ENCODE data around the gene CSNK2B.

Gene CSNK2B

GRCh38 chr6:31690231-31691077 lies 24.6 kb downstream of the CSNK2B start:
- H3K4me3 ChIP-seq (replicated peaks; ENCODE audit: low read depth, low read length), result no peak overlapping the region
- no peak for DNase-seq (ENCODE audit: low read depth)
- TF ChIP-seq CTCF (IDR thresholded peaks at IDR 0.05; ENCODE audit: low read length, missing control alignments), result no peak

- DNase-seq (ENCODE audit: low read depth), result no peak
- no peak overlapping the region for H3K4me3 ChIP-seq (replicated peaks; ENCODE audit: low read depth, low read length)
- no peak for TF ChIP-seq CTCF (IDR thresholded peaks at IDR 0.05; ENCODE audit: low read length, missing control alignments)
Observed at GRCh38 chr6:31691078-31691463, 25.2 kb downstream of the CSNK2B start.

GRCh38 chr6:31691564-31692108 lies 25.8 kb downstream of the CSNK2B start:
- H3K4me3 ChIP-seq (replicated peaks; ENCODE audit: low read depth, low read length), result no peak overlapping the region
- no peak for TF ChIP-seq CTCF (IDR thresholded peaks at IDR 0.05; ENCODE audit: low read length, missing control alignments)
- DNase-seq (ENCODE audit: low read depth), result no peak

- H3K4me3 ChIP-seq (replicated peaks; ENCODE audit: low read depth, low read length), result no peak overlapping the region
- no peak for DNase-seq (ENCODE audit: low read depth)
- TF ChIP-seq CTCF (IDR thresholded peaks at IDR 0.05; ENCODE audit: low read length, missing control alignments), result no peak
Observed at GRCh38 chr6:31692353-31692752, 26.5 kb downstream of the CSNK2B start.

DNA sequence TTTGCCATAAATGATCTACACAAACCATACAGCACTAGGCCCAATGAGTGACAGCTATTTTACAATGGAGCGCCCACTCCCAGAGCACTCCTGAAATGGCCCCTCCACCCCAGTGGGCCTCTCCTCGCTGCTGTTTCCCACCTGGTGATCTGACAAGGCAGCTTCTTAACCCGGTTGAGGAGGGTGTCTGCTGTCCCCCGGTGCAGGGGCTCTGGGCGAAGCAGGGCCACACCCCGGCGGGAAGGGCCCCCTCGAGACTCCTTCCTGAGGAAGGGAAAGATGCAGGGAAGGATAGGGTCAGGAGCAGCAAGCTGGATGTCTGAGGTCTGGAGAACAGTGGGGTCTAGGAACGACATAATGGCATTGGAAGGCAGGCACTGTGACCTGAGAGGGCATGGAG lies 27.0 kb downstream of the CSNK2B start:
- TF ChIP-seq CTCF (IDR thresholded peaks at IDR 0.05; ENCODE audit: low read length, missing control alignments), result no peak
- DNase-seq (ENCODE audit: low read depth), result no peak
- H3K4me3 ChIP-seq (replicated peaks; ENCODE audit: low read depth, low read length), result no peak overlapping the region

DNA sequence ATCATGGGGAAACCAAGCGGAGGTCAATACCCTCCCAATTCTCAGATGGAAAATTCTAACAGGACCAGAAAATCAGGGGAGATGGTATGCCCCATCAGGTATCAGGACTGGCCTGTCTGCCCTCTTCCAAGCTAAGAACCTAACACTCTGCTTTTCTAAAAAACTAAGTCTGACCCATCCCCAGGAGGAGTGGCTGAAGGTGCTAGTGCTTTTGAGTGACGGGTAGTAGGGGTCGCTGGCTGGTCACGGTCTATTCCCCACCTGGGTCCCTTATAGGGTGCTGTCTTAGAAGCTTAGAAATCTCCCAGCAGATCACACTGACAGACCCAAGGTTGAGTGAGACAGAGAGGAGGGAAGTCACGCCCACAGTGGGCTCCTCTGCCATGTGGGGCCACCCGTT lies 27.7 kb downstream of the CSNK2B start:
- TF ChIP-seq CTCF (IDR thresholded peaks at IDR 0.05; ENCODE audit: low read length, missing control alignments), result no peak
- no peak overlapping the region for H3K4me3 ChIP-seq (replicated peaks; ENCODE audit: low read depth, low read length)
- DNase-seq (ENCODE audit: low read depth), result no peak

DNA sequence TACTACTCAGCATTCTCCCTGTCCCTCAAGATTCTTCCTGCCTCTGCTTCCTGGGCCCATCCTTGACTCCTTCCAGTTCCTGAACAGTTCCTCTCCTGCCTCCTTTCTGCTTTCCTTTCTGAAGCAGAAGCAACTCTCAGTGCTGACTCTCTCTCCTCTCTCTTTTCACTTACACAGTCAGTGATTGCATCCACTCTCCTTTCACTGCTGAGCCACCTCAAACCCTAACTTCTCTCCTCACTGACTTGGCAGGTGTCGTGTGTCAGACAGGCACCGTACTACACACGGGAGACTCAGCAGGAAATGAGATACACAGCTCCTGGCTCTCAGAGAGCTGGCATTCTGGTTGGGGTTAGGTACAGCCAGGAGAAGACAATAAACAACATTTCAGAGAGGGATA lies 31.7 kb downstream of the CSNK2B start:
- no peak overlapping the region for H3K4me3 ChIP-seq (replicated peaks; ENCODE audit: low read depth, low read length)
- no peak for DNase-seq (ENCODE audit: low read depth)
- TF ChIP-seq CTCF (IDR thresholded peaks at IDR 0.05; ENCODE audit: low read length, missing control alignments), result no peak
